ENCODE data around the gene TSPAN9. TPM values are rescaled to one million over a fixed set of nuclear protein-coding genes. Genes with fewer than 3 reads are reported as not detected.

TSPAN9 gene
- total RNA-seq, 1 experiment from 2014 or later = 7.7 TPM

DNA sequence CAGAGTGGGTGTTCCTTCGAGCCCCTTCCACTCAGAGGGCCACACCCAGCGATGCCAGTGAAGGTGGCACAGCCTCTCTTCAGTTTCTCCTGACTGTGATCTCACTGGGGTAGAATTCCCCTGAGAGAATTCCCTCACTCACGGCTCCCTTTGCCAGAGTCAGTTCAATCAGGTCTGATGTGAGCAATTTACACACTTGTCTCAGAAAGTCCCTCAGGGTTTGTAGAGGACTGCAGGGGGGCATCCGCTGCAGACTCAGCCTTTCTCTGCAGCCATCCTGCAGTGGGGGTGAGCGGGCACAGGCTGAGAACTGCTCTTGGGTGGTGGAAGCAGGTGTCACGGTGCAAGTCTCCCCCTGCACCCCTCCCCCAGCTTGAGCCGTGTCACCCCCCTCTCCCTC is 208.4 kb downstream of the TSPAN9 start:
- intact Hi-C loops (cut with micrococcal nuclease; ENCODE audit: unreplicated experiment) = no loop called here
- POLR2A ChIA-PET = no interaction called here

DNA sequence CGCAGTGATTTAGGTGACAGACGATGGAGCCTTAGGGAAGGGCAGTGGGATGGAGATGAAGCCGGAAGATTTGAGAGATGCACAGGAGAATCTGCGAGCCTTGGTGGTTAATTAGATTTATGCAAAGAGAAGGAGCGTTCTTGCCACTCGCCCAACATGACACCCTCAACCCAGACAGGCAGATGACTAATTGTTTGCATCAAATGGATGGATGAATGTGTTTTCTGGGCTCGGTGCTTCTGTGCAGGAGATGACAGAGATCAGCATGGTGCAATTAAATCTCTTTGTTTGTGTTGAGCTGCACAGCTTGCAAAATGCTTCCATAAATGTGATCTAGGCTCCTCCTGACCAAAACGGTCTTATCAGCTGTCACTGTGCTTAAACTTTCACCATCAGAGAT is 211.5 kb downstream of the TSPAN9 start:
- BruUV-seq (replicated peaks) = no TSS peak
- ATAC-seq (no peak), DNase-seq (ENCODE audit: low read depth, low spot score) (no peak)
- ChIA-PET POLR2A (no interaction called here), CTCF (no interaction called here)
- Histone ChIP-seq H3K27ac (ENCODE audit: low read length) (no peak overlapping the region), H3K4me3 (ENCODE audit: low read depth in 2 of 2, low read length in 2 of 2) (no peak overlapping the region), H3K4me1 (ENCODE audit: control insufficient read depth, insufficient read depth, low read length) (no peaks in the 10 kb centered on the region), H3K9me3 (ENCODE audit: control insufficient read depth, insufficient read depth, low read depth, low read length) (no peaks in the 10 kb centered on the region), H3K36me3 (ENCODE audit: control insufficient read depth, insufficient read depth, low read length) (no peaks in the 10 kb centered on the region), H3K27me3 (ENCODE audit: control insufficient read depth, insufficient read depth, low read length) (no peaks in the 10 kb centered on the region)
- TF ChIP-seq TCF7L2 (IDR thresholded peaks at IDR 0.05; ENCODE audit: low read depth, low read length) (no peak), POLR2AphosphoS5 (IDR thresholded peaks at IDR 0.05; ENCODE audit: low read depth, low read length) (no peak), SIN3A (IDR thresholded peaks at IDR 0.05; ENCODE audit: borderline replicate concordance, insufficient read depth, low read depth, low read length) (no peak)
- TF ChIP-seq, protein P1, sequence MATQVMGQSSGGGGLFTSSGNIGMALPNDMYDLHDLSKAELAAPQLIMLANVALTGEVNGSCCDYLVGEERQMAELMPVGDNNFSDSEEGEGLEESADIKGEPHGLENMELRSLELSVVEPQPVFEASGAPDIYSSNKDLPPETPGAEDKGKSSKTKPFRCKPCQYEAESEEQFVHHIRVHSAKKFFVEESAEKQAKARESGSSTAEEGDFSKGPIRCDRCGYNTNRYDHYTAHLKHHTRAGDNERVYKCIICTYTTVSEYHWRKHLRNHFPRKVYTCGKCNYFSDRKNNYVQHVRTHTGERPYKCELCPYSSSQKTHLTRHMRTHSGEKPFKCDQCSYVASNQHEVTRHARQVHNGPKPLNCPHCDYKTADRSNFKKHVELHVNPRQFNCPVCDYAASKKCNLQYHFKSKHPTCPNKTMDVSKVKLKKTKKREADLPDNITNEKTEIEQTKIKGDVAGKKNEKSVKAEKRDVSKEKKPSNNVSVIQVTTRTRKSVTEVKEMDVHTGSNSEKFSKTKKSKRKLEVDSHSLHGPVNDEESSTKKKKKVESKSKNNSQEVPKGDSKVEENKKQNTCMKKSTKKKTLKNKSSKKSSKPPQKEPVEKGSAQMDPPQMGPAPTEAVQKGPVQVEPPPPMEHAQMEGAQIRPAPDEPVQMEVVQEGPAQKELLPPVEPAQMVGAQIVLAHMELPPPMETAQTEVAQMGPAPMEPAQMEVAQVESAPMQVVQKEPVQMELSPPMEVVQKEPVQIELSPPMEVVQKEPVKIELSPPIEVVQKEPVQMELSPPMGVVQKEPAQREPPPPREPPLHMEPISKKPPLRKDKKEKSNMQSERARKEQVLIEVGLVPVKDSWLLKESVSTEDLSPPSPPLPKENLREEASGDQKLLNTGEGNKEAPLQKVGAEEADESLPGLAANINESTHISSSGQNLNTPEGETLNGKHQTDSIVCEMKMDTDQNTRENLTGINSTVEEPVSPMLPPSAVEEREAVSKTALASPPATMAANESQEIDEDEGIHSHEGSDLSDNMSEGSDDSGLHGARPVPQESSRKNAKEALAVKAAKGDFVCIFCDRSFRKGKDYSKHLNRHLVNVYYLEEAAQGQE (IDR thresholded peaks at IDR 0.05; ENCODE audit: insufficient read depth in 1 of 2, low read depth in 2 of 2, low read length in 1 of 2) = no peak
- TF ChIP-seq, protein P2, sequence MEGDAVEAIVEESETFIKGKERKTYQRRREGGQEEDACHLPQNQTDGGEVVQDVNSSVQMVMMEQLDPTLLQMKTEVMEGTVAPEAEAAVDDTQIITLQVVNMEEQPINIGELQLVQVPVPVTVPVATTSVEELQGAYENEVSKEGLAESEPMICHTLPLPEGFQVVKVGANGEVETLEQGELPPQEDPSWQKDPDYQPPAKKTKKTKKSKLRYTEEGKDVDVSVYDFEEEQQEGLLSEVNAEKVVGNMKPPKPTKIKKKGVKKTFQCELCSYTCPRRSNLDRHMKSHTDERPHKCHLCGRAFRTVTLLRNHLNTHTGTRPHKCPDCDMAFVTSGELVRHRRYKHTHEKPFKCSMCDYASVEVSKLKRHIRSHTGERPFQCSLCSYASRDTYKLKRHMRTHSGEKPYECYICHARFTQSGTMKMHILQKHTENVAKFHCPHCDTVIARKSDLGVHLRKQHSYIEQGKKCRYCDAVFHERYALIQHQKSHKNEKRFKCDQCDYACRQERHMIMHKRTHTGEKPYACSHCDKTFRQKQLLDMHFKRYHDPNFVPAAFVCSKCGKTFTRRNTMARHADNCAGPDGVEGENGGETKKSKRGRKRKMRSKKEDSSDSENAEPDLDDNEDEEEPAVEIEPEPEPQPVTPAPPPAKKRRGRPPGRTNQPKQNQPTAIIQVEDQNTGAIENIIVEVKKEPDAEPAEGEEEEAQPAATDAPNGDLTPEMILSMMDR (IDR thresholded peaks at IDR 0.05) = no peak
- in situ Hi-C loops (cut with HindIII; ENCODE audit: low pct_unique_long_range_greater_than_20kb, low sequenced_read_pairs) (no loop called here), intact Hi-C loops (cut with micrococcal nuclease; ENCODE audit: unreplicated experiment) (no loop called here)

More for the DNA sequence above, 208.4 kb downstream of the TSPAN9 start:
- CTCF ChIA-PET = no interaction called here
- no peaks in the 10 kb centered on the region for H3K4me1 ChIP-seq (ENCODE audit: control insufficient read depth, insufficient read depth, low read length)
- H3K9me3 ChIP-seq (ENCODE audit: control insufficient read depth, insufficient read depth, low read depth, low read length) = no peaks in the 10 kb centered on the region
- TF ChIP-seq, protein P2 (IDR thresholded peaks at IDR 0.05) = no peak
- TF ChIP-seq POLR2AphosphoS5 (IDR thresholded peaks at IDR 0.05; ENCODE audit: low read depth, low read length) (no peak), TCF7L2 (IDR thresholded peaks at IDR 0.05; ENCODE audit: low read depth, low read length) (no peak), SIN3A (IDR thresholded peaks at IDR 0.05; ENCODE audit: borderline replicate concordance, insufficient read depth, low read depth, low read length) (no peak)
- TF ChIP-seq, protein P1 (IDR thresholded peaks at IDR 0.05; ENCODE audit: insufficient read depth in 1 of 2, low read depth in 2 of 2, low read length in 1 of 2) = no peak
- no peaks in the 10 kb centered on the region for H3K36me3 ChIP-seq (ENCODE audit: control insufficient read depth, insufficient read depth, low read length)
- ATAC-seq (no peak), DNase-seq (ENCODE audit: low read depth, low spot score) (no peak)
- in situ Hi-C loops (cut with HindIII; ENCODE audit: low pct_unique_long_range_greater_than_20kb, low sequenced_read_pairs) = no loop called here
- BruUV-seq (replicated peaks) = no TSS peak
- no peaks in the 10 kb centered on the region for H3K27me3 ChIP-seq (ENCODE audit: control insufficient read depth, insufficient read depth, low read length)
- no peak overlapping the region for H3K4me3 ChIP-seq (ENCODE audit: low read depth in 2 of 2, low read length in 2 of 2)
- no peak overlapping the region for H3K27ac ChIP-seq (ENCODE audit: low read length)
